Measurements from ENCODE around the gene DLG2. TPM values are rescaled to one million over a fixed set of nuclear protein-coding genes. Genes with fewer than 3 reads are reported as not detected.

DLG2 gene
- total and polyA plus RNA-seq, 2 of the 8 experiments (the other 6 are each of a cell fraction or from before 2014, with no cell fraction given), result 1.7 to 14.3 TPM

GRCh38 chr11:83639995-83640758 is 1987.0 kb downstream of the DLG2 start:
- H2BK5ac ChIP-seq (ENCODE audit: low read depth, low read length), result no peak overlapping the region
- no peak overlapping the region for H3K14ac ChIP-seq (ENCODE audit: insufficient read length)
- no peaks in the 10 kb centered on the region for H3K79me2 ChIP-seq (ENCODE audit: control insufficient read depth in 1 of 2, insufficient read depth in 2 of 2, low read length in 2 of 2)
- H2BK20ac ChIP-seq (ENCODE audit: low read length), result no peak overlapping the region
- H3K23ac ChIP-seq (ENCODE audit: insufficient read length), result no peak overlapping the region
- H3K4me1 ChIP-seq (replicated peaks in 1 of 4; ENCODE audit: control insufficient read depth in 3 of 4, insufficient read depth in 4 of 4, low read length in 3 of 4), result no peaks in the 10 kb centered on the region
- no peak overlapping the region for H3K4me2 ChIP-seq (ENCODE audit: insufficient read depth in 1 of 2, low read depth in 2 of 2, low read length in 2 of 2)
- ChIA-PET POLR2A (ENCODE audit: partially characterized antibody) (no interaction called here), CTCF (ENCODE audit: partially characterized antibody) (interaction anchor here (2.5 kb wide), 1 partner anchor 11 kb away, joined by 8 read pairs; no protein-coding TSS in a partner anchor)
- H3K4ac ChIP-seq (replicated peaks; ENCODE audit: insufficient read length, low read depth, low read length), result no peak overlapping the region
- no peak overlapping the region for H3K9ac ChIP-seq (replicated peaks in 1 of 4; ENCODE audit: extremely low read depth in 1 of 4, low read depth in 3 of 4, low read length in 3 of 4)
- H2AK5ac ChIP-seq (ENCODE audit: low read depth, low read length), result no peak overlapping the region
- no peak overlapping the region for H3K56ac ChIP-seq (replicated peaks; ENCODE audit: insufficient read length, low read depth, low read length)
- no peak overlapping the region for H2BK15ac ChIP-seq (ENCODE audit: low read length)
- H3K36me3 ChIP-seq (ENCODE audit: control insufficient read depth in 2 of 4, insufficient read depth in 4 of 4, low read length in 3 of 4), result no peaks in the 10 kb centered on the region; a peak in 1 of 8 replicates
- no peak overlapping the region for H3K27ac ChIP-seq (ENCODE audit: low read depth, low read length)
- no peaks in the 10 kb centered on the region for H4K20me1 ChIP-seq (replicated peaks in 1 of 2; ENCODE audit: control insufficient read depth in 1 of 2, insufficient read depth in 2 of 2, low read length in 2 of 2)
- no peak overlapping the region for H2BK12ac ChIP-seq (ENCODE audit: low read depth, low read length)
- no peaks in the 10 kb centered on the region for H3K79me1 ChIP-seq (ENCODE audit: low read depth, low read length)
- no peaks in the 10 kb centered on the region; the same call in 1 of the 2 replicates for H3K23me2 ChIP-seq (ENCODE audit: low read depth, low read length)
- no peak overlapping the region for H4K8ac ChIP-seq (ENCODE audit: extremely low read depth, insufficient read depth, low read length)
- WGBS, 2 experiments (ENCODE audit: extremely low coverage in 1 of 2, insufficient coverage in 1 of 2, insufficient read length in 1 of 2, insufficient replicate concordance in 2 of 2, low coverage in 1 of 2, low lambda C conversion rate in 2 of 2, missing lambda C conversion rate in 1 of 2), result 87% methylated on average over 5 of the region's 5 CpGs; no CpG with 5 or more reads in 1 of the 2 experiments
- H3K27me3 ChIP-seq (replicated peaks in 1 of 4; ENCODE audit: control insufficient read depth in 3 of 4, extremely low read depth in 1 of 4, insufficient read depth in 3 of 4, low read length in 3 of 4), result no peaks in the 10 kb centered on the region
- no peak for FAIRE-seq
- DNase-seq (ENCODE audit: low read depth in 1 of 2, low spot score in 2 of 2), result no peak
- H3K9me3 ChIP-seq (ENCODE audit: insufficient read depth in 2 of 2, low read depth in 1 of 2, low read length in 1 of 2), result no peaks in the 10 kb centered on the region
- no peak overlapping the region for H4K5ac ChIP-seq (ENCODE audit: insufficient read length, low read depth, low read length)
- no peak overlapping the region for H2BK120ac ChIP-seq (replicated peaks; ENCODE audit: low read depth, low read length)
- H3K4me3 ChIP-seq (ENCODE audit: extremely low read depth in 1 of 4, insufficient read depth in 2 of 4, low read depth in 3 of 4, low read length in 4 of 4), result no peak overlapping the region
- no peak overlapping the region for H4K91ac ChIP-seq (replicated peaks; ENCODE audit: insufficient read length, low read length)
- H2AFZ ChIP-seq (ENCODE audit: low read length), result no peak overlapping the region
- H3K18ac ChIP-seq (ENCODE audit: extremely low read depth, low read length), result no peak overlapping the region
- TF ChIP-seq NRF1 (IDR thresholded peaks at IDR 0.05; ENCODE audit: low read depth, low read length) (no peak), KDM1A (IDR thresholded peaks at IDR 0.05; ENCODE audit: borderline replicate concordance, low read length) (no peak), RFX5 (IDR thresholded peaks at IDR 0.05; ENCODE audit: borderline replicate concordance, low read depth, low read length) (no peak), RXRA (IDR thresholded peaks at IDR 0.05; ENCODE audit: insufficient read depth, low read depth, low read length) (no peak), SP1 (IDR thresholded peaks at IDR 0.05; ENCODE audit: low read depth, low read length) (no peak), MAX (IDR thresholded peaks at IDR 0.05) (no peak), BACH1 (IDR thresholded peaks at IDR 0.05; ENCODE audit: low read length) (no peak), YY1 (IDR thresholded peaks at IDR 0.05; ENCODE audit: low read depth, low read length) (no peak), EZH2 (IDR thresholded peaks at IDR 0.05; ENCODE audit: low read depth, low read length, severe bottlenecking) (no peak), CTCF (IDR thresholded peaks at IDR 0.05; ENCODE audit: control extremely low read depth in 1 of 3, insufficient read depth in 1 of 3, low read depth in 1 of 3, low read length in 3 of 3) (no peak), TCF12 (IDR thresholded peaks at IDR 0.05; ENCODE audit: low read depth, low read length) (no peak)
